Measurements from ENCODE around the gene ALG12.

DNA sequence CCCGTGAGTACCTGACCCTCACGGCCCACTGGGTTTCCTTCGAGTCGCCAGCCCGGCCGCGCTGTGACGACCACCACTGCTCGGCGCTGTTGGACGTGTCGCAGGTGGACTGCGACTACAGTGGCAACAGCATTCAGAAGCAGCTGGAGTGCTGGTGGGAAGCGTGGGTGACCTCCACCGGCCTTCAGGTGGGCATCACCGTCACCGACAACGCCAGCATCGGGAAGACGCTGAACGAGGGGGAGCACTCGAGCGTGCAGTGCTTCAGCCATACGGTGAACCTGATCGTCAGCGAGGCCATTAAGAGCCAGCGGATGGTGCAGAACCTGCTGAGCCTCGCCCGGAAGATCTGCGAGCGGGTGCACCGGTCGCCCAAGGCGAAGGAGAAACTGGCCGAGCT, 32.4 kb downstream of the ALG12 start:
- TF ChIP-seq, protein P1, sequence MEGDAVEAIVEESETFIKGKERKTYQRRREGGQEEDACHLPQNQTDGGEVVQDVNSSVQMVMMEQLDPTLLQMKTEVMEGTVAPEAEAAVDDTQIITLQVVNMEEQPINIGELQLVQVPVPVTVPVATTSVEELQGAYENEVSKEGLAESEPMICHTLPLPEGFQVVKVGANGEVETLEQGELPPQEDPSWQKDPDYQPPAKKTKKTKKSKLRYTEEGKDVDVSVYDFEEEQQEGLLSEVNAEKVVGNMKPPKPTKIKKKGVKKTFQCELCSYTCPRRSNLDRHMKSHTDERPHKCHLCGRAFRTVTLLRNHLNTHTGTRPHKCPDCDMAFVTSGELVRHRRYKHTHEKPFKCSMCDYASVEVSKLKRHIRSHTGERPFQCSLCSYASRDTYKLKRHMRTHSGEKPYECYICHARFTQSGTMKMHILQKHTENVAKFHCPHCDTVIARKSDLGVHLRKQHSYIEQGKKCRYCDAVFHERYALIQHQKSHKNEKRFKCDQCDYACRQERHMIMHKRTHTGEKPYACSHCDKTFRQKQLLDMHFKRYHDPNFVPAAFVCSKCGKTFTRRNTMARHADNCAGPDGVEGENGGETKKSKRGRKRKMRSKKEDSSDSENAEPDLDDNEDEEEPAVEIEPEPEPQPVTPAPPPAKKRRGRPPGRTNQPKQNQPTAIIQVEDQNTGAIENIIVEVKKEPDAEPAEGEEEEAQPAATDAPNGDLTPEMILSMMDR (conservative IDR thresholded peaks at IDR 0.05; ENCODE audit: low read depth, low read length), result no peak
- no peak for TF ChIP-seq EZH2 (IDR thresholded peaks at IDR 0.05; ENCODE audit: borderline replicate concordance, low read depth, low read length, poor library complexity, severe bottlenecking)
